PC-3 (cell line): ENCODE results near the gene MRPS14. TPM values are rescaled to one million over a fixed set of nuclear protein-coding genes. Genes with fewer than 3 reads are reported as not detected.

Source experiments
- ATAC-seq: fragments of 200-7000 bp; cut with Tn5 transposase; 2 replicates; pipeline ENCODE4 v1.9.1; 2020; ENCODE audit warnings: mild to moderate bottlenecking, moderate library complexity
- BruUV-seq: library from RNA; stranded (reverse); fragments of 400-500 nt; replicated peaks from 2 replicates; lab custom pipeline; 2021; lab: Mats Ljungman, UMichigan
- CTCF ChIA-PET: fragments of 300-600 bp; sonication (Branson Sonifier 250); formaldehyde crosslinking; loops from one replicate; lab custom pipeline; 2022; ENCODE audit warnings: antibody characterized with exemption; lab: Charles Lee
- POLR2A ChIA-PET: fragments of 300-600 bp; sonication (Branson Sonifier 250); formaldehyde crosslinking; loops from one replicate; lab custom pipeline; 2022; ENCODE audit warnings: antibody characterized with exemption; ENCODE audit not compliant: unreplicated experiment; lab: Charles Lee
- DNase-seq: peaks from one replicate; pipeline ENCODE4 v3.0.0-alpha.2; 2015
- H2AFZ ChIP-seq: fragments of 300-600 bp; sonication (generic); 2 replicates; pipeline ENCODE4 v1.6.0; 2016; ENCODE audit warnings: antibody characterized with exemption, low read length
- H3F3A ChIP-seq: fragments of 300-600 bp; sonication (generic); one replicate; pipeline ENCODE4 v1.6.0; 2017; ENCODE audit warnings: antibody characterized with exemption, low read length, control low read depth, mild to moderate bottlenecking; ENCODE audit not compliant: unreplicated experiment
- H3K27ac ChIP-seq: fragments of 300-600 bp; sonication (generic); 2 replicates; pipeline ENCODE4 v1.5.1; 2016; ENCODE audit warnings: mild to moderate bottlenecking, low read length
- H3K27me3 ChIP-seq: fragments of 300-600 bp; sonication (generic); 2 replicates; pipeline ENCODE4 v1.6.1; 2016; ENCODE audit warnings: low read length, mixed read lengths
- H3K36me3 ChIP-seq: fragments of 300-600 bp; sonication (generic); 2 replicates; pipeline ENCODE4 v1.6.1; 2016; ENCODE audit warnings: low read depth, mixed run types, low read length, mixed read lengths
- H3K4me1 ChIP-seq: fragments of 300-600 bp; sonication (generic); 2 replicates; pipeline ENCODE4 v1.5.1; 2016; ENCODE audit warnings: low read length; ENCODE audit not compliant: insufficient read depth
- H3K4me2 ChIP-seq: fragments of 300-600 bp; sonication (generic); 2 replicates; pipeline ENCODE4 v1.6.0; 2016; ENCODE audit warnings: low read length
- H3K4me3 ChIP-seq: fragments of 300-600 bp; sonication (generic); 2 replicates; pipeline ENCODE4 v1.5.1; 2016; ENCODE audit warnings: mild to moderate bottlenecking, low read length, mixed read lengths
- H3K79me2 ChIP-seq: fragments of 300-600 bp; sonication (generic); 2 replicates; pipeline ENCODE4 v1.6.1; 2017; ENCODE audit warnings: low read length, mixed read lengths
- H3K9ac ChIP-seq: fragments of 300-600 bp; sonication (generic); 2 replicates; pipeline ENCODE4 v1.6.0; 2016; ENCODE audit warnings: mild to moderate bottlenecking, low read length
- H3K9me2 ChIP-seq: fragments of 300-600 bp; sonication (generic); replicated peaks from 2 replicates; pipeline ENCODE4 v1.6.1; 2016; ENCODE audit warnings: mixed run types, low read length, mixed read lengths
- H3K9me3 ChIP-seq: fragments of 300-600 bp; sonication (generic); 2 replicates; pipeline ENCODE4 v1.6.1; 2016; ENCODE audit warnings: low read length, mixed read lengths
- H4K20me1 ChIP-seq: fragments of 300-600 bp; sonication (generic); 2 replicates; pipeline ENCODE4 v1.6.1; 2016; ENCODE audit warnings: low read length, mixed read lengths
- EZH2 ChIP-seq: fragments of 300-600 bp; sonication (generic); IDR thresholded peaks from one replicate; pipeline ENCODE4 v1.6.1; 2017; ENCODE audit warnings: antibody characterized with exemption, mild to moderate bottlenecking, low read length; ENCODE audit not compliant: unreplicated experiment
- EZH2phosphoT487 ChIP-seq: fragments of 300-600 bp; sonication (generic); IDR thresholded peaks from 2 replicates; pipeline ENCODE4 v1.6.1; 2018; ENCODE audit warnings: mild to moderate bottlenecking, antibody characterized with exemption, low read length, borderline replicate concordance
- intact Hi-C: fragments of 100-400 bp; cut with micrococcal nuclease; formaldehyde crosslinking; loops from 2 replicates; pipeline ENCODE4 v1.9.0; 2023
- total RNA-seq: library from RNA; depleted of rRNA; stranded (reverse); fragments of >200 nt; gene quantifications from 2 replicates; pipeline ENCODE4 v1.2.3, GENCODE V29; 2014
- TF ChIP-seq, protein P1 (sequence below): fragments of 300-600 bp; sonication (generic); conservative IDR thresholded peaks from 2 replicates; pipeline ENCODE4 v1.5.1; 2017; ENCODE audit warnings: antibody characterized with exemption, low read depth, mild to moderate bottlenecking, low read length

MRPS14 gene
- total RNA-seq, 1 experiment from 2014 or later = 21.8 TPM

DNA sequence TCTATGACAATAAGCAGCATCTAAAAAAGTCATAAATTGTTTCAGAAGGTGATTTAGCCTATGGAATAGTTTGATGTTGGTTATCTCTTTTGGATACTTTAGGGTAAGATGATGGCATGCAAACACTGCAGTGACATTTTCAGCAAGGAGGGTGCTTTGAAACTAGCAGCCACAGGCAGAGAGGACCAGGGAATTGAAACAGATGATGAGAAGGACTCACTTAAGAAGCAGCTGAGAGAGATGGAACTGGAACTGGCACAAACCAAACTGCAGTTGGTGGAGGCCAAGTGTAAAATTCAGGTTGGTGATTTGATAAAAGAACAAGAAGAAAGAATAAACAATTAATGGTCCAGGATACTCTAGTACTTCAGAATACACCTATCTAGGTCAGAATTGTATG, 34.7 kb downstream of the MRPS14 start:
- POLR2A ChIA-PET = no interaction called here
- no peaks in the 10 kb centered on the region for H3K36me3 ChIP-seq
- CTCF ChIA-PET = no interaction called here
- no peaks in the 10 kb centered on the region for H3K9me2 ChIP-seq
- BruUV-seq = no TSS peak
- H3K9me3 ChIP-seq = no peaks in the 10 kb centered on the region
- TF ChIP-seq EZH2 = no peak
- no peak for TF ChIP-seq EZH2phosphoT487
- TF ChIP-seq, protein P1, sequence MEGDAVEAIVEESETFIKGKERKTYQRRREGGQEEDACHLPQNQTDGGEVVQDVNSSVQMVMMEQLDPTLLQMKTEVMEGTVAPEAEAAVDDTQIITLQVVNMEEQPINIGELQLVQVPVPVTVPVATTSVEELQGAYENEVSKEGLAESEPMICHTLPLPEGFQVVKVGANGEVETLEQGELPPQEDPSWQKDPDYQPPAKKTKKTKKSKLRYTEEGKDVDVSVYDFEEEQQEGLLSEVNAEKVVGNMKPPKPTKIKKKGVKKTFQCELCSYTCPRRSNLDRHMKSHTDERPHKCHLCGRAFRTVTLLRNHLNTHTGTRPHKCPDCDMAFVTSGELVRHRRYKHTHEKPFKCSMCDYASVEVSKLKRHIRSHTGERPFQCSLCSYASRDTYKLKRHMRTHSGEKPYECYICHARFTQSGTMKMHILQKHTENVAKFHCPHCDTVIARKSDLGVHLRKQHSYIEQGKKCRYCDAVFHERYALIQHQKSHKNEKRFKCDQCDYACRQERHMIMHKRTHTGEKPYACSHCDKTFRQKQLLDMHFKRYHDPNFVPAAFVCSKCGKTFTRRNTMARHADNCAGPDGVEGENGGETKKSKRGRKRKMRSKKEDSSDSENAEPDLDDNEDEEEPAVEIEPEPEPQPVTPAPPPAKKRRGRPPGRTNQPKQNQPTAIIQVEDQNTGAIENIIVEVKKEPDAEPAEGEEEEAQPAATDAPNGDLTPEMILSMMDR = no peak
- H3K9ac ChIP-seq = no peak overlapping the region
- no peaks in the 10 kb centered on the region for H3K27me3 ChIP-seq
- DNase-seq (no peak), ATAC-seq (no peak)
- intact Hi-C loops = no loop called here
- H3K4me1 ChIP-seq = peaks cover 7% of the 10 kb centered on the region; the same call in 1 of the 2 replicates
- no peaks in the 10 kb centered on the region for H4K20me1 ChIP-seq
- H2AFZ ChIP-seq = no peak overlapping the region
- no peaks in the 10 kb centered on the region for H3K79me2 ChIP-seq
- H3K4me2 ChIP-seq = no peak overlapping the region
- H3K27ac ChIP-seq = no peak overlapping the region
- H3F3A ChIP-seq = no peaks in the 10 kb centered on the region
- H3K4me3 ChIP-seq = no peak overlapping the region

- POLR2A ChIA-PET = no interaction called here
Observed at GRCh38 chr1:174984952-174985351, 38.3 kb downstream of the MRPS14 start.

More at GRCh38 chr1:174984952-174985351, 38.3 kb downstream of the MRPS14 start:
- Histone ChIP-seq H4K20me1 (no peaks in the 10 kb centered on the region), H2AFZ (no peak overlapping the region), H3K27me3 (no peaks in the 10 kb centered on the region), H3K27ac (no peak overlapping the region), H3F3A (no peaks in the 10 kb centered on the region), H3K79me2 (no peaks in the 10 kb centered on the region), H3K36me3 (0 out of 2 replicates have a peak, but pooled peaks cover 3% of the 10 kb centered on the region), H3K9me3 (no peaks in the 10 kb centered on the region), H3K4me1 (no peaks in the 10 kb centered on the region), H3K4me2 (no peak overlapping the region), H3K9me2 (no peaks in the 10 kb centered on the region), H3K9ac (no peak overlapping the region), H3K4me3 (no peak overlapping the region)
- ATAC-seq = no peak
- TF ChIP-seq, protein P1 = no peak
- TF ChIP-seq EZH2 = no peak
- TF ChIP-seq EZH2phosphoT487 = no peak
- BruUV-seq = no TSS peak
- intact Hi-C loops = no loop called here
- no peak for DNase-seq
- CTCF ChIA-PET = no interaction called here
